HepG2 (cell line): ENCODE measurements around the gene ERF. TPM values are rescaled to one million over a fixed set of nuclear protein-coding genes. Genes with fewer than 3 reads are reported as not detected.

ENCODE experiments used
- NFIB ChIP-seq: sonication (generic); formaldehyde crosslinking; IDR thresholded peaks from 2 replicates; pipeline ENCODE4 v1.9.0; 2021; ENCODE audit warnings: missing genetic modification reagents, mild to moderate bottlenecking, borderline replicate concordance
- PHB2 ChIP-seq: fragments of 450-650 bp; IDR thresholded peaks from 2 replicates; pipeline ENCODE4 v1.6.1; 2018; ENCODE audit not compliant: partially characterized antibody
- TAF15 ChIP-seq: fragments of 200-400 bp; formaldehyde crosslinking; IDR thresholded peaks from one replicate; pipeline ENCODE4 v1.6.1; 2018; ENCODE audit warnings: mild to moderate bottlenecking, low read depth, low read length; ENCODE audit not compliant: poor library complexity, severe bottlenecking
- ZBTB3 ChIP-seq: sonication (generic); formaldehyde crosslinking; IDR thresholded peaks from 2 replicates; pipeline ENCODE4 v1.4.0; 2020; ENCODE audit warnings: low read depth, mild to moderate bottlenecking, moderate library complexity, missing genetic modification reagents, borderline replicate concordance
- ZEB1 ChIP-seq: IDR thresholded peaks from 2 replicates; pipeline ENCODE4 v1.6.1; 2012; ENCODE audit warnings: mild to moderate bottlenecking, low read depth, inconsistent platforms; ENCODE audit not compliant: insufficient replicate concordance
- ZNF343 ChIP-seq: sonication (generic); formaldehyde crosslinking; IDR thresholded peaks from 2 replicates; pipeline ENCODE4 v1.4.0; 2020; ENCODE audit warnings: mild to moderate bottlenecking, missing genetic modification reagents
- ZNF451 ChIP-seq: sonication (generic); formaldehyde crosslinking; IDR thresholded peaks from 2 replicates; pipeline ENCODE4 v1.5.0; 2020; ENCODE audit warnings: mild to moderate bottlenecking, missing genetic modification reagents
- ZNF484 ChIP-seq: sonication (generic); formaldehyde crosslinking; IDR thresholded peaks from 2 replicates; pipeline ENCODE4 v1.5.1; 2020; ENCODE audit warnings: mild to moderate bottlenecking, low read depth, missing genetic modification reagents, borderline replicate concordance
- polyA plus RNA-seq, 8 experiments: library from polyadenylated mRNA; depleted of rRNA in 3 of 8; stranded (reverse) in 7 of 8; unstranded in 1 of 8; fragments of >200 nt; fragmentation: Illumina TruSeq in 4 of 8; extraction: Trizol in 4 of 8; gene quantifications; 2 replicates each; pipeline versions ENCODE4 v1.2.1 to v1.2.3, GENCODE V29; 2011 to 2016; ENCODE audit warnings: low read depth in 4 of 8, missing spikeins in 1 of 8, mixed read lengths in 1 of 8; ENCODE audit not compliant: insufficient read depth in 1 of 8
- total RNA-seq, 5 experiments: library from RNA; depleted of rRNA; stranded (reverse); fragments of >200 nt; fragmentation: Illumina TruSeq; extraction: Trizol; gene quantifications; 2 replicates each; pipeline ENCODE4 v1.2.3, GENCODE V29; 2016; ENCODE audit warnings: low read depth in 1 of 5
- TF ChIP-seq, protein P1 (sequence below): sonication (generic); formaldehyde crosslinking; IDR thresholded peaks from 2 replicates; pipeline ENCODE4 v1.4.0; 2020; ENCODE audit warnings: mild to moderate bottlenecking, missing genetic modification reagents
- TF ChIP-seq, protein P2 (sequence below): sonication (generic); formaldehyde crosslinking; IDR thresholded peaks from 2 replicates; pipeline ENCODE4 v1.9.0; 2021; ENCODE audit warnings: missing genetic modification reagents, borderline replicate concordance
- TF ChIP-seq, protein P3 (sequence below): sonication (generic); formaldehyde crosslinking; IDR thresholded peaks from 2 replicates; pipeline ENCODE4 v1.5.1; 2020; ENCODE audit warnings: missing genetic modification reagents, mild to moderate bottlenecking, borderline replicate concordance
- TF ChIP-seq, protein P4 (sequence below): sonication (generic); formaldehyde crosslinking; IDR thresholded peaks from 2 replicates; pipeline ENCODE4 v1.8.1; 2023; ENCODE audit warnings: mild to moderate bottlenecking, missing genetic modification reagents, borderline replicate concordance
- TF ChIP-seq, protein P5 (sequence below): sonication (generic); formaldehyde crosslinking; IDR thresholded peaks from 2 replicates; pipeline ENCODE4 v1.4.0; 2020; ENCODE audit warnings: missing genetic modification reagents

The ERF gene
- total and polyA plus RNA-seq, 2 of the 13 experiments (the other 11 are each of a cell fraction or from before 2014, with no cell fraction given): 67.1 to 69.9 TPM

DNA sequence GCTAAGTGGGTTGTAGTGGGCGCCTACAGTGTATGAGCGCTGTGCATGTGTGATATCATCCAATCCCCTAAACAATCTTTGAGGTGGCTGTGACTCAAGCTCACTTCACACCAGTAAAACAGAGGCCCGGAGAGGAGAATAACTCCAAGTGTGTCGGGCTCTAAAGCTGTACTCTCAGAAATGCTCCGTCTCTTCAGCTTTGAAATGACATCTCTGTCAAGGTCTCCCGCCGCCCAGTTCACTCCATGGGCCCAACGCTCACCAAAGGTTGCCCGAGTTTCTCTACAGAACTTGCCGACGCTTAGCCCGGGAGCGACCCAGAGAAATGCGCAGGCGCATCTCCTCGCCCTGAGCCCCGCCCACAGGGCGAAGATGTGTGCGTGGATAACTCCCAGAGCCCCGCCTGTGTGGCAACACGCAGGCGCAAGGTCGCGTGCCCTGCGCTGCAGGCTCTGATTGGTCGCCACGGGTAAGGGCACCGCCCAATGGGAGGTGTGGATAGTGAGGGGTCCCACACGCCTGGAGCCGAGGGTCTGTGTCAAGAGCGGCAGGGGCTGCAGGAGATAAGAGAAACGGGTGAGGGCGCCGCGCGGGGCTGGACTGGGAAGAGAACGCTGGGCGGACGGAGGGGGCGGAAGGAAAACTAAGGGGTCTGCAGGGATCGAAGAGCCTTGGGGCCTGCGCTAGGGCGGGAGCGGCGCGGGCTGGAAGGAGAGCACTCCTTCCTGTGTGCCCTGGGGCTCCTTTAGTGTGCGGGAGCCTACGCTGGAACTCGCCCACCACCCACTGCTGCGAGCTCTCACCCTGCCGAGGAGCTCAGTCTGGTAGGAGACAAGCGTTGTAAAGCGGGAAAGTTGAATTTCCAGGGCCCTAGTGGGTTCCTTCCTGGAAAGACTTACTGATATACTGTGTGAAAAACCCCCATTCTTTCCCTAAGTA, 34.8 kb downstream of the ERF start, which contains the start of gene ZNF526 (continued):
- TF ChIP-seq, protein P1, sequence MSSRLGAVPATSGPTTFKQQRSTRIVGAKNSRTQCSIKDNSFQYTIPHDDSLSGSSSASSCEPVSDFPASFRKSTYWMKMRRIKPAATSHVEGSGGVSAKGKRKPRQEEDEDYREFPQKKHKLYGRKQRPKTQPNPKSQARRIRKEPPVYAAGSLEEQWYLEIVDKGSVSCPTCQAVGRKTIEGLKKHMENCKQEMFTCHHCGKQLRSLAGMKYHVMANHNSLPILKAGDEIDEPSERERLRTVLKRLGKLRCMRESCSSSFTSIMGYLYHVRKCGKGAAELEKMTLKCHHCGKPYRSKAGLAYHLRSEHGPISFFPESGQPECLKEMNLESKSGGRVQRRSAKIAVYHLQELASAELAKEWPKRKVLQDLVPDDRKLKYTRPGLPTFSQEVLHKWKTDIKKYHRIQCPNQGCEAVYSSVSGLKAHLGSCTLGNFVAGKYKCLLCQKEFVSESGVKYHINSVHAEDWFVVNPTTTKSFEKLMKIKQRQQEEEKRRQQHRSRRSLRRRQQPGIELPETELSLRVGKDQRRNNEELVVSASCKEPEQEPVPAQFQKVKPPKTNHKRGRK (CRISPR knock-in tag): no peak
- TF ChIP-seq ZNF451 (CRISPR knock-in tag): no peak
- TF ChIP-seq, protein P2, sequence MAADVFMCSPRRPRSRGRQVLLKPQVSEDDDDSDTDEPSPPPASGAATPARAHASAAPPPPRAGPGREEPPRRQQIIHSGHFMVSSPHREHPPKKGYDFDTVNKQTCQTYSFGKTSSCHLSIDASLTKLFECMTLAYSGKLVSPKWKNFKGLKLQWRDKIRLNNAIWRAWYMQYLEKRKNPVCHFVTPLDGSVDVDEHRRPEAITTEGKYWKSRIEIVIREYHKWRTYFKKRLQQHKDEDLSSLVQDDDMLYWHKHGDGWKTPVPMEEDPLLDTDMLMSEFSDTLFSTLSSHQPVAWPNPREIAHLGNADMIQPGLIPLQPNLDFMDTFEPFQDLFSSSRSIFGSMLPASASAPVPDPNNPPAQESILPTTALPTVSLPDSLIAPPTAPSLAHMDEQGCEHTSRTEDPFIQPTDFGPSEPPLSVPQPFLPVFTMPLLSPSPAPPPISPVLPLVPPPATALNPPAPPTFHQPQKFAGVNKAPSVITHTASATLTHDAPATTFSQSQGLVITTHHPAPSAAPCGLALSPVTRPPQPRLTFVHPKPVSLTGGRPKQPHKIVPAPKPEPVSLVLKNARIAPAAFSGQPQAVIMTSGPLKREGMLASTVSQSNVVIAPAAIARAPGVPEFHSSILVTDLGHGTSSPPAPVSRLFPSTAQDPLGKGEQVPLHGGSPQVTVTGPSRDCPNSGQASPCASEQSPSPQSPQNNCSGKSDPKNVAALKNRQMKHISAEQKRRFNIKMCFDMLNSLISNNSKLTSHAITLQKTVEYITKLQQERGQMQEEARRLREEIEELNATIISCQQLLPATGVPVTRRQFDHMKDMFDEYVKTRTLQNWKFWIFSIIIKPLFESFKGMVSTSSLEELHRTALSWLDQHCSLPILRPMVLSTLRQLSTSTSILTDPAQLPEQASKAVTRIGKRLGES: no peak
- TF ChIP-seq ZNF484 (CRISPR knock-in tag): no peak
- TF ChIP-seq, protein P3, sequence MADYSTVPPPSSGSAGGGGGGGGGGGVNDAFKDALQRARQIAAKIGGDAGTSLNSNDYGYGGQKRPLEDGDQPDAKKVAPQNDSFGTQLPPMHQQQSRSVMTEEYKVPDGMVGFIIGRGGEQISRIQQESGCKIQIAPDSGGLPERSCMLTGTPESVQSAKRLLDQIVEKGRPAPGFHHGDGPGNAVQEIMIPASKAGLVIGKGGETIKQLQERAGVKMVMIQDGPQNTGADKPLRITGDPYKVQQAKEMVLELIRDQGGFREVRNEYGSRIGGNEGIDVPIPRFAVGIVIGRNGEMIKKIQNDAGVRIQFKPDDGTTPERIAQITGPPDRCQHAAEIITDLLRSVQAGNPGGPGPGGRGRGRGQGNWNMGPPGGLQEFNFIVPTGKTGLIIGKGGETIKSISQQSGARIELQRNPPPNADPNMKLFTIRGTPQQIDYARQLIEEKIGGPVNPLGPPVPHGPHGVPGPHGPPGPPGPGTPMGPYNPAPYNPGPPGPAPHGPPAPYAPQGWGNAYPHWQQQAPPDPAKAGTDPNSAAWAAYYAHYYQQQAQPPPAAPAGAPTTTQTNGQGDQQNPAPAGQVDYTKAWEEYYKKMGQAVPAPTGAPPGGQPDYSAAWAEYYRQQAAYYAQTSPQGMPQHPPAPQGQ (CRISPR knock-in tag): no peak
- TF ChIP-seq ZNF343: no peak
- TF ChIP-seq, protein P4, sequence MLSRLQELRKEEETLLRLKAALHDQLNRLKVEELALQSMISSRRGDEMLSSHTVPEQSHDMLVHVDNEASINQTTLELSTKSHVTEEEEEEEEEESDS (CRISPR knock-in tag): no peak
- TF ChIP-seq ZBTB3 (CRISPR knock-in tag): no peak
- TF ChIP-seq TAF15: no peak
- no peak for TF ChIP-seq PHB2
- TF ChIP-seq ZEB1: no peak
- TF ChIP-seq, protein P5, sequence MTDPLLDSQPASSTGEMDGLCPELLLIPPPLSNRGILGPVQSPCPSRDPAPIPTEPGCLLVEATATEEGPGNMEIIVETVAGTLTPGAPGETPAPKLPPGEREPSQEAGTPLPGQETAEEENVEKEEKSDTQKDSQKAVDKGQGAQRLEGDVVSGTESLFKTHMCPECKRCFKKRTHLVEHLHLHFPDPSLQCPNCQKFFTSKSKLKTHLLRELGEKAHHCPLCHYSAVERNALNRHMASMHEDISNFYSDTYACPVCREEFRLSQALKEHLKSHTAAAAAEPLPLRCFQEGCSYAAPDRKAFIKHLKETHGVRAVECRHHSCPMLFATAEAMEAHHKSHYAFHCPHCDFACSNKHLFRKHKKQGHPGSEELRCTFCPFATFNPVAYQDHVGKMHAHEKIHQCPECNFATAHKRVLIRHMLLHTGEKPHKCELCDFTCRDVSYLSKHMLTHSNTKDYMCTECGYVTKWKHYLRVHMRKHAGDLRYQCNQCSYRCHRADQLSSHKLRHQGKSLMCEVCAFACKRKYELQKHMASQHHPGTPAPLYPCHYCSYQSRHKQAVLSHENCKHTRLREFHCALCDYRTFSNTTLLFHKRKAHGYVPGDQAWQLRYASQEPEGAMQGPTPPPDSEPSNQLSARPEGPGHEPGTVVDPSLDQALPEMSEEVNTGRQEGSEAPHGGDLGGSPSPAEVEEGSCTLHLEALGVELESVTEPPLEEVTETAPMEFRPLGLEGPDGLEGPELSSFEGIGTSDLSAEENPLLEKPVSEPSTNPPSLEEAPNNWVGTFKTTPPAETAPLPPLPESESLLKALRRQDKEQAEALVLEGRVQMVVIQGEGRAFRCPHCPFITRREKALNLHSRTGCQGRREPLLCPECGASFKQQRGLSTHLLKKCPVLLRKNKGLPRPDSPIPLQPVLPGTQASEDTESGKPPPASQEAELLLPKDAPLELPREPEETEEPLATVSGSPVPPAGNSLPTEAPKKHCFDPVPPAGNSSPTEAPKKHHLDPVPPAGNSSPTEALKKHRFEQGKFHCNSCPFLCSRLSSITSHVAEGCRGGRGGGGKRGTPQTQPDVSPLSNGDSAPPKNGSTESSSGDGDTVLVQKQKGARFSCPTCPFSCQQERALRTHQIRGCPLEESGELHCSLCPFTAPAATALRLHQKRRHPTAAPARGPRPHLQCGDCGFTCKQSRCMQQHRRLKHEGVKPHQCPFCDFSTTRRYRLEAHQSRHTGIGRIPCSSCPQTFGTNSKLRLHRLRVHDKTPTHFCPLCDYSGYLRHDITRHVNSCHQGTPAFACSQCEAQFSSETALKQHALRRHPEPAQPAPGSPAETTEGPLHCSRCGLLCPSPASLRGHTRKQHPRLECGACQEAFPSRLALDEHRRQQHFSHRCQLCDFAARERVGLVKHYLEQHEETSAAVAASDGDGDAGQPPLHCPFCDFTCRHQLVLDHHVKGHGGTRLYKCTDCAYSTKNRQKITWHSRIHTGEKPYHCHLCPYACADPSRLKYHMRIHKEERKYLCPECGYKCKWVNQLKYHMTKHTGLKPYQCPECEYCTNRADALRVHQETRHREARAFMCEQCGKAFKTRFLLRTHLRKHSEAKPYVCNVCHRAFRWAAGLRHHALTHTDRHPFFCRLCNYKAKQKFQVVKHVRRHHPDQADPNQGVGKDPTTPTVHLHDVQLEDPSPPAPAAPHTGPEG: no peak
- TF ChIP-seq NFIB: no peak
